CD14-positive monocyte (primary cell): ENCODE results near the gene GABRG3. TPM values are rescaled to one million over a fixed set of nuclear protein-coding genes. Genes with fewer than 3 reads are reported as not detected.

Experiments used
- DNase-seq, 3 donors: peaks; one replicate each; pipeline ENCODE4 v3.0.0-alpha.2; 2011 to 2022
- H2AFZ ChIP-seq: 2 replicates; pipeline ENCODE4 v1.6.0; 2012; ENCODE audit warnings: mild to moderate bottlenecking, low read depth, low read length, inconsistent platforms; ENCODE audit not compliant: insufficient read depth, poor library complexity, severe bottlenecking
- H3K27ac ChIP-seq, 2 donors: 1 replicate in 1 of 2; 2 replicates in 1 of 2; pipeline ENCODE4 v1.5.1; 2012 to 2013; ENCODE audit warnings: low read length in 2 of 2, control low read depth in 1 of 2, inconsistent platforms in 1 of 2, low read depth in 1 of 2, mild to moderate bottlenecking in 1 of 2
- H3K27me3 ChIP-seq, 2 donors: one replicate each; pipeline versions ENCODE4 v1.6.0 to v1.6.1; 2011 to 2013; ENCODE audit warnings: low read length in 2 of 2; ENCODE audit not compliant: control insufficient read depth in 2 of 2, insufficient read depth in 2 of 2
- H3K36me3 ChIP-seq, 2 donors: replicated peaks in 1 of 2; 1 replicate in 1 of 2; 2 replicates in 1 of 2; pipeline versions ENCODE4 v1.5.1 to v1.6.1; 2012 to 2013; ENCODE audit warnings: low read length in 2 of 2, control low read depth in 1 of 2, inconsistent platforms in 1 of 2, mild to moderate bottlenecking in 1 of 2; ENCODE audit not compliant: insufficient read depth in 2 of 2, control insufficient read depth in 1 of 2
- H3K4me1 ChIP-seq, 2 donors: 1 replicate in 1 of 2; 2 replicates in 1 of 2; pipeline versions ENCODE4 v1.5.1 to v1.6.1; 2012 to 2013; ENCODE audit warnings: low read length in 2 of 2, control low read depth in 1 of 2, inconsistent platforms in 1 of 2, mild to moderate bottlenecking in 1 of 2, moderate library complexity in 1 of 2; ENCODE audit not compliant: insufficient read depth in 2 of 2, control insufficient read depth in 1 of 2
- H3K4me2 ChIP-seq: replicated peaks from 2 replicates; pipeline ENCODE3; 2012; ENCODE audit warnings: low read length, moderate library complexity, mild to moderate bottlenecking; ENCODE audit not compliant: poor library complexity, severe bottlenecking; ENCODE audit errors: extremely low read depth
- H3K4me3 ChIP-seq, 3 experiments: fragments of 200-600 bp in 1 of 3; sonication (generic) in 1 of 3; replicated peaks in 1 of 3; 1 replicate in 2 of 3; 2 replicates in 1 of 3; pipeline ENCODE4 v1.5.1; 2011 to 2013; ENCODE audit warnings: low read length in 3 of 3, mild to moderate bottlenecking in 3 of 3, control low read depth in 2 of 3, low read depth in 2 of 3, inconsistent platforms in 1 of 3, moderate library complexity in 1 of 3
- H3K79me2 ChIP-seq: 2 replicates; pipeline ENCODE4 v1.6.0; 2012; ENCODE audit warnings: mild to moderate bottlenecking, control low read depth, inconsistent platforms, low read length, moderate library complexity; ENCODE audit not compliant: insufficient read depth
- H3K9ac ChIP-seq: 2 replicates; pipeline ENCODE4 v1.6.0; 2017; ENCODE audit warnings: low read length, mild to moderate bottlenecking; ENCODE audit not compliant: insufficient read depth, poor library complexity, severe bottlenecking
- H3K9me3 ChIP-seq, 2 donors: replicated peaks in 1 of 2; 1 replicate in 1 of 2; 2 replicates in 1 of 2; pipeline versions ENCODE4 v1.5.1 to v1.6.1; 2012 to 2013; ENCODE audit warnings: low read length in 2 of 2, control low read depth in 1 of 2; ENCODE audit not compliant: control insufficient read depth in 1 of 2, insufficient read depth in 1 of 2
- H4K20me1 ChIP-seq: 2 replicates; pipeline ENCODE4 v1.6.0; 2012; ENCODE audit warnings: mild to moderate bottlenecking, low read length, control low read depth, moderate library complexity; ENCODE audit not compliant: insufficient read depth
- H3K27ac Mint-ChIP-seq, 7 donors: one replicate each; pipeline ENCODE4 v1.8.0; 2020; ENCODE audit warnings: mild to moderate bottlenecking in 7 of 7, mixed read lengths in 7 of 7, moderate library complexity in 6 of 7, inconsistent platforms in 2 of 7
- H3K27me3 Mint-ChIP-seq, 3 donors: one replicate each; pipeline ENCODE4 v1.8.0; 2021 to 2022; ENCODE audit warnings: low read depth in 3 of 3, mild to moderate bottlenecking in 3 of 3, mixed read lengths in 3 of 3, moderate library complexity in 3 of 3, inconsistent platforms in 1 of 3
- H3K36me3 Mint-ChIP-seq, 2 donors: one replicate each; pipeline ENCODE4 v1.8.0; 2020; ENCODE audit warnings: mixed read lengths in 2 of 2, inconsistent platforms in 1 of 2, mild to moderate bottlenecking in 1 of 2
- H3K4me1 Mint-ChIP-seq: one replicate; pipeline ENCODE4 v1.8.0; 2020; ENCODE audit warnings: mild to moderate bottlenecking, mixed read lengths
- H3K4me3 Mint-ChIP-seq, 2 donors: one replicate each; pipeline ENCODE4 v1.8.0; 2020; ENCODE audit warnings: mild to moderate bottlenecking in 2 of 2, mixed read lengths in 2 of 2, moderate library complexity in 1 of 2
- H3K9me3 Mint-ChIP-seq, 7 donors: one replicate each; pipeline ENCODE4 v1.8.0; 2020 to 2022; ENCODE audit warnings: mixed read lengths in 7 of 7, mild to moderate bottlenecking in 6 of 7, moderate library complexity in 6 of 7, inconsistent platforms in 2 of 7
- CTCF ChIP-seq: fragments of 200-600 bp; IDR thresholded peaks from one replicate; pipeline ENCODE4 v1.8.0; 2022; ENCODE audit warnings: antibody characterized with exemption, mild to moderate bottlenecking
- WGBS: methylation state at CpG from one replicate; pipeline ENCODE4 v1.1.5; 2013; ENCODE audit warnings: missing lambda C conversion rate; ENCODE audit not compliant: insufficient coverage; 5-methylcytosine and 5-hydroxymethylcytosine counted together
- intact Hi-C, 2 donors: fragments of 100-400 bp; cut with micrococcal nuclease; formaldehyde crosslinking; loops; one replicate each; pipeline versions ENCODE4 v1.15.0 to v1.15.1; 2023
- polyA plus RNA-seq, 3 donors: library from polyadenylated mRNA; depleted of rRNA in 1 of 3; unstranded in 2 of 3; stranded (reverse) in 1 of 3; fragments of 300-500 nt in 2 of 3; fragments of >200 nt in 1 of 3; fragmentation: Illumina TruSeq in 2 of 3; gene quantifications; 1 replicate in 2 of 3; 2 replicates in 1 of 3; pipeline ENCODE4 v1.2.3, GENCODE V29; 2012 to 2021

Gene GABRG3
- polyA plus RNA-seq, 3 donors, result not detected

- Histone ChIP-seq H3K4me3 (no peak overlapping the region), H3K9me3 (no peaks in the 10 kb centered on the region), H2AFZ (no peak overlapping the region), H3K27ac (no peak overlapping the region), H3K79me2 (no peaks in the 10 kb centered on the region), H4K20me1 (no peaks in the 10 kb centered on the region), H3K27me3 (no peaks in the 10 kb centered on the region), H3K4me1 (no peaks in the 10 kb centered on the region), H3K9ac (no peak overlapping the region), H3K36me3 (no peaks in the 10 kb centered on the region), H3K4me2 (no peak overlapping the region)
- no peaks in the 10 kb centered on the region for H3K36me3 Mint-ChIP-seq
- intact Hi-C loops, result no loop called here
- no peak for DNase-seq
- H3K27me3 Mint-ChIP-seq, result peaks cover 2 to 8% (median 4%) of the 10 kb centered on the region in 3 donors
- no peak overlapping the region for H3K27ac Mint-ChIP-seq
- H3K4me3 Mint-ChIP-seq, result no peak overlapping the region
- 47% methylated on average over 3 of the region's 3 CpGs for WGBS
- peaks cover 0 to 5% (median 0%) of the 10 kb centered on the region in 7 donors for H3K9me3 Mint-ChIP-seq
- TF ChIP-seq CTCF, result no peak
- H3K4me1 Mint-ChIP-seq, result no peaks in the 10 kb centered on the region
Observed at GRCh38 chr15:27039152-27039551, 68.2 kb downstream of the GABRG3 start.

GRCh38 chr15:27042230-27042629 lies 71.2 kb downstream of the GABRG3 start:
- no peak overlapping the region for H3K4me3 Mint-ChIP-seq
- no peak overlapping the region for H3K27ac Mint-ChIP-seq
- H3K4me2 ChIP-seq, result no peak overlapping the region
- H3K27me3 Mint-ChIP-seq, result peaks cover 2 to 4% (median 4%) of the 10 kb centered on the region in 3 donors
- no peak overlapping the region for H3K4me3 ChIP-seq
- peaks cover 0 to 5% (median 0%) of the 10 kb centered on the region in 7 donors for H3K9me3 Mint-ChIP-seq
- H3K9me3 ChIP-seq, result no peaks in the 10 kb centered on the region
- no peaks in the 10 kb centered on the region for H3K79me2 ChIP-seq
- H4K20me1 ChIP-seq, result no peaks in the 10 kb centered on the region
- no peaks in the 10 kb centered on the region for H3K36me3 ChIP-seq
- H2AFZ ChIP-seq, result no peak overlapping the region
- DNase-seq, result no peak
- no peaks in the 10 kb centered on the region for H3K4me1 ChIP-seq
- intact Hi-C loops, result no loop called here
- no peaks in the 10 kb centered on the region for H3K36me3 Mint-ChIP-seq
- H3K27me3 ChIP-seq, result no peaks in the 10 kb centered on the region
- H3K9ac ChIP-seq, result no peak overlapping the region
- H3K27ac ChIP-seq, result no peak overlapping the region
- no peaks in the 10 kb centered on the region for H3K4me1 Mint-ChIP-seq
- no peak for TF ChIP-seq CTCF
- 91% methylated on average over 11 of the region's 13 CpGs for WGBS
